NCI-H510A (cell line): ENCODE results near the gene LPCAT1.

ENCODE experiments used
- DNase-seq: peaks from one replicate; lab custom pipeline; 2025; lab: John Stamatoyannopoulos, UW

LPCAT1 gene

DNA sequence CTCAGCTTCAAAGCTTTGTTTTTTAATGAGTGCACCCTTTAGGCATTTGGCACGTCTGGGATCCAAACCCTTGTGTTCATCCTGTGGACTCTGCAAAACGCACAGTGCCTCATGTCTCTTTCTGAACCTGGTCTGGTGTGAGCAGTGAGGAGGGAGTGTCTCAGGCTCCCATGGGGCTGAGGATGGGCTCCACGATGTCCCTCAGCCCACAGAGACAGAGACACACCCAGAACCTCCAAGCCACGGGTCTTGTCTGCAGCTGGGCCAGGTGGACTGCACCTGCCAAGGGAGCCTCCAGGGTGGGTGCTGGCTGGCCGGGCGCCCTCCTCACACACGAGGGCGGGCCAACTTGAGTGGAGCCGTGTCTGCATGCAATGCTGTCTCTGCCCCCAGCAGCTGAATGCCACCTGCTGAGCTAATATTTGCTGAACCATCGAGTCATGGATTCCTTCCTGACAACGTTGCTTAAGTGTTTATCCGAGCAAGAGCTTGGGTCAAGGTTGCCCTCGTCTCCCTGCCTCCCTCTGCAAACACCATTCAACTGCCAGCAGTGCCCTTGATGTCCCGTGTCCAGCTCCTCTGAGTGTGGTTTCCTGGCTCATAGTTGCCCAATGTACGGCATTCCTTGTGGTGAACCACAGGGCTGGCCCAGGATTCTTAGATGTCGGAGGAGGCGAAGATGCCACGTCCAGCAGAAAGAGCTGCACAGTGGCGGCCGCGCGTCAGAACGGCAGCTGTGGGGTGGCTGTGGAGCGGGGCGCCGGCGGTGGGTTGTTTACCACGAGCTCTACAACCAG is 31.4 kb upstream of the LPCAT1 start:
- peak; percentile 95 for DNase-seq

DNA sequence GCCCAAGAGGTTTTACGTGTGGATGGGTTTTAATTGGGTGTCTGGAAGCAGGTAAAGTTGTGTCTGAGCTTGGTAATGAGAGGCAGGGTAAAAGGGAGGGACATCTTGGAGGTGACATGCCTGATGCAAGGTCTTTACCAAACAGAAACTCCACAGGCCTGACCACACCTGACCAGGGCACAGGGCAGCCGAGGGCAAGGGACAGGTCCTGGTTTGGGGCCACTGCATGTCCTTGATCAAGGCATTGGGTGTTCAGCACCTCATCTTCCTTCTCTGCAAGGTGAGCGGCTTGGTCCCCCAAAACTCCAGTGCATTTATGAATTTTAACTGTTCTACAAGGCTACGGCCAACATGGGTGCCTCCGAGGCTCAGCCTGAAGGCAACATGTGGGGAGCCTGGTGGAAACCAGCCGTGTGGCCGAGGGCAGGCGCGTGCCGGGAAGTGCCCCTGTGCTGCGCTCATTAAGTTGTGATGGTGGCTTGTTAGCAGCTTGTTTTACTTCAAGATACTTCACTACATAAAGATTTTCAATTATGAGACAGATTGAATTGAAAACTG is 30.7 kb upstream of the LPCAT1 start:
- DNase-seq = no peak

DNA sequence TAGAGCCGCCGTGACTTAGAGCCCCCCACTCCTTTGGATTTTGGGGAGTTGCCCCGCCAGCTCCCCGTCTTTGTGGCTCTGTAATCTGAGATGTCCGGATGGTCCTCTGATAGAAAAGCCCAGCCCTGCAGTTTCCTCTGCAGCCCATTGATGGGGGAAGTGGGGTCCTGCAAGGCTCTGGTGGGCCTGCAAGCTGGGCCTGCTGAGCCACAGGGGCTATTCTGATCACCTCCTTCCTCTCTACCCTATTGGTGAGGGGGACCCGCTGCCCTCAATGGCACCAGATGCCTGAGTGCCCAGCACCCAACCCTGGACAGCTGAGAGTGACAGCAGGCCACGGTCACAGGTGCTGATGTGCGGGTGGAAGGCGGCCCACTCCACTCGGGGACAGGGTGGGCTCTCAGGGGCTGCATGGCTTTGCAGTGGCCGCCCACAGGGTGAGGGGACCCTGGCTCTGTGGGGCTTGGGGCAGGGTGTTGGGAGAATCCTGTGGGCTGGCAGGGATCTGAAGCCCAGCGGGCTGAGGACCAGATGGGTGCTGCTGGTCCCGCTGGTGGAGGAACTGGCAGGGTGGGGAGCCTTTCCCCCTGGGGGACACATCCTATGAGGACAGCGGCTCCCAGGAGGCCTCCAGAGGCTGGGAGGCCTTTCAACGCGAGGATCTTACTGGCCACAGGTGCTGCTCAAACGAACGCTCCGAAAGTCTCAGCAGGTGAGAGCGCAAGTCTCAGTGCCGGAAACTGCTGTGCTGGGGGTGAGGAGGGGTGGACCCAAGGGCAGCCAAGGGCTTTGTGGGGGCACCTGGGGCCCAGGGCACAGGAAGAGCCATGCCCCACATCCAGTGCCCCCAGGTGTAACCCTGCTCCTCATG is 30.0 kb upstream of the LPCAT1 start:
- DNase-seq = peak; percentile 28

DNA sequence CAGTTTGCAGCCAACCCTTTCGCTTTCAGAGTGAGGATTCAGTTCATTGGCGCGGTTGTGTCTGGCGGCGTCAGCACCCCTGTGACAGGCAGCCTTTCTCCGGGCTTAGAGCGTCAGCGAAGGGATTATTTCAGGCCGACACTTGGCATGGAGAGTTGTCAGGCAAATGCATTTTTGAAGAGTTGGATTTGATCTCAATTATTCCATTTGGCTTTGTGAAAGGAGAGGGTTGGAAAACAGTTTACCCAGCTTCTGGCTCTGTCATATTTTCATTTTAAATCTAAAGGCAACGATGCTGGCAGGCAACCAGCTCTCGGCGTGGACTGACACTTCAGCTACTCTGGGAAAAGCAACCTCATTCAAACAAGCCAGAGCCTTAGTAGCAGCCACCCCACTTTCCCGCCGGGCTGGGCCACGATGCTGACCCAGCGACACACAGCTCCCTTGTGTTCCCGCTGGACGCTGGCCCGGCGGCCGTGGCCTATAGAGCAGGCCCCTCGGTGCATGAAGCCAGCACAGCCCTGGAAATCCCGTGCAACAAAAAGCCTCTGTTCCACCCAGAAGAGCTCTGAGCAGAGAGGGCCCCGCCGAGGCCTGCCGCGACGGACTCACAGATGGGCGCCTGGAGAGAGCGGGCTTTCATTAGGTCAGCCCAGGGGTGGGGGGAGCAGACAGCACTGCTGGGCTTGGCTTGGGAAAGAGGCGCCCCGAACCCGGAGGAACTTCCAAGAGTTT is 28.9 kb upstream of the LPCAT1 start:
- DNase-seq = no peak

DNA sequence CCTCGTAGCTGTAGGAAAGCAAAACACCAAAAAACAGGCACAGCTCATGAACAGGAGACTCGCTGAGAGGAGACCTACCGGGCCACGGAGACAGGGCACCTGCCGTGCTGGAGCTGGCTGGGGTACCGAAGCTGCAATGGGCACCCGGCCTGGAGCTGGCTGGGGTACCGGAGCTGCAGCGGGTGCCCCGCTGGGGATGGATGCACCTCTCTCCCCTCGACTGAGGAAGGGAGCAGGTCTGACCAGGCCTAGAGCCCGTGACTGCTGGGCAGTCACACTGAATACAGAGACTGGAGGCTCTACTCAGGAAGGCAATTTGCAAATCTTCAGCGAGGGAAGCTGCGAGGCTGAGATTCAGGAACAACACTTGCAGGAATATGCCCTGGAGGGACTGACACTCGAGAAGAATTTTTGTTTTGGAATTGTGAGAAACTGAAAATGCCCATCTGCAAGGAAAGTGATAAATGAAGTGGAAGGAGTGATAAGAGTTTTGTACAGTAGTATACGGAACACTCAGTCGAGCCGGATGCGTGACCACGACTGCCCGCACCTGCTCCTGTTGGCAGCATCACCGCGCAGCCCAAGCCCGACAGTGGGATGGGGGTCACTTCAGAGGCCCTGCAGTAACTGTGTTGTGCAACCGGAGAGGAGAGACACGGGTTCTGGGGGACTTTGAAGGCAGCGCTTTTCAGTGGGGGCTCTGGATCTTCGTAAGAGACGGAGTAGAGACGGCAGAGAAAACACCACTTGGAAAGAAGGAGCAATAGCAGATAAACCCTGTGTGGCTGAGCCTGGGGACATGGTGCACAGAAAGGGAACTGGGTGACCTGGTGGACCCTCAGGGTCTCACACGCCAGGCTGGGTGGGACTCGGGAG is 27.9 kb upstream of the LPCAT1 start:
- no peak for DNase-seq

DNA sequence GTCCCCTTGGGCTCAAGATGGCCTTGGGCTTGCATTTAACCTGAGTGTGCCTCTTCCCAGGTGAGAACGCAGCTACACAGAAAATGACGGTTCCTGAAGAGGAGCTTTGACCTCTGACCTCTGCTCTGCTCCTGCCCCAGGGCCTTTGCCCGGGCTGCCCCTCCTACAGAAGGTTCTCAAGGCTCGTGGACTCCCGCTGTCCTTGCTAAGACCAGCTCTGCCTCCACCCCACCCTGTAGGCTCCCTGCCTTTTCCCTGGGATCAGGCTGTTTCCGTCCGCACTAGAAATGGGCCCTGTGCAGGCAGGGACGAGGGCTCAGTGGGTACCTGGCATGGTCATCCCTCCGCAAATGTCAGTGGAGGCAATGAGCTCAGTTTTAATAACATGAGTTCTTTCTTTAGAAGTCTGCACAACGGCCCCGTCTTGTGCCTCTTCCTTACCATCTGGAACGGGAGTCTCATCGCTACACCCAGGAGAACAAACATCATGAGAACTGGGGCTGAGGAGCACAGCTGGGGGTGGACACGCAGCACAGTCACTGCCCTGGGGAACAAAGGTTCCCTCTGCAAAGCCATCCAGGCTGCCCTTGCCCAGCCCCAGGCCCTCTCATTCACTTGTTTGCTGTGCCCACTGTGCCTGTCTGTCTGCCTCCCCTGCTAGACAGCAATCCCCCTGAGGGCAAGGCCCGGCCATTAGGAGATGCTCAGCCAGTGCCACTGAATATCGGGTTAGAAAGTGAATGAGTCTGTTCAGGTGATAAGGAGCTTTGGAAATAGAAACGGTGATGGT is 26.7 kb upstream of the LPCAT1 start:
- DNase-seq = no peak

DNA sequence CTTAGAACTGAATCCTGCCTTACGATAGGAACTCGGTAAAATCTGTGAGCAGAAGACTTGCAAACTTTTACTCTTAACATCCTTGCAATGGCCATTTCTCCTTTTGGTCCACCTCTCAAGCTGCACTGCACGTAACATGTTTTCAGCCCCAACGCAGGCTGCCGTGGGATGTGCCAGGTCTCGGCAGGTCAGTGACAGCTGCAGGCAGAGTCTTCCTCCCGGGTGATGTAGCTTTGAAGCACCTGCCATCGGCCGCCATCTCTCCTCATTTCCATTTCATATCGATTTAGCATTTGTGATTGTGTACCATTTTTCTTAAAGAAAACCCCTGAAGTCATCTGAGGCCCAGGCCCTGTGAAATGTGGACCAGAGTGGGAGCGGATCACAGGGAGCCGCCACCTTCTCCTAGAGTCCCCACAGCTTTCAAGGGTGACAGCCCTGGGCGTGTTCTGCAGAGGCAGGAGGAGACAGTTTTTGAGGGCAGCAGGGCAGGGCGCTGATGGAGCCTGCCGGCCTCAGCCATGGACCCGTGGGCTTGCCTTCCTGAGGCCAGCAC is 25.8 kb upstream of the LPCAT1 start:
- no peak for DNase-seq

DNA sequence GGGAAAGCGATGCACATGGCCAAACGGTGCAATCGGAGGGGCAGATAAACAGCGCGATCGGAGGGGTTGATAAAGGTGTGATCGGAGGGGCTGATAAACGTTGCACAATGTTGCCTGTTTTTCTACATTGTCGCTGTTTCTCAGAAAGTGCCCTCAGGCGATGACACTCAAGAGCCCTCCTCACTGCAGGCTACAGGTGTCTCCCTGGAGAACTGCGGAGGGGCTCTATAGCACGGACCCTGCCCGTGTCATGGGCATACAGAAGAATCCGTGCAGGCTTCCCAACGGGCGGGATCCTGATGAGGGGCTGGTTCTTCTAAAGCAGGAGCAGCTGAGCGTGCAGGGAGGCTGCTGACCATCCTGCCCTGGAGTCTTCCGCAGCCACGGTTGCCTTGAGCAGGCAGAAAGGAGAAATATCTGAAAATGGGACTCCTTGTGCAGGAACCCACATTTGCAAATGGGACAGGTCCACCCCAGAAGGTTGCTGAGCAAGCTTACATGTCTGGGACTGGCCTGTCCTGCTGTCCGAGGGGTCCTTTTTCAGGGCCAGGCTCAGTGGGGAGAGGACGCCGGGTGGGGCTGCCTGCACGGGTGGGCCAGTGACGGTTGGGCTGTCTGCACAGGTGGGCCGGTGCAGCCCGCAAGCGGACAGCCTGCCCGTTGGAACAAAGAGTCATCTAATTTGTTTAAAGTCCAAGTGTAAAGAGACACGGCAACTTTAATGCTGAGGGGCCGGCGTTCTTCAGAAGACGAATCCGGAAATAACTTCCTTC is 25.1 kb upstream of the LPCAT1 start:
- DNase-seq = no peak

DNA sequence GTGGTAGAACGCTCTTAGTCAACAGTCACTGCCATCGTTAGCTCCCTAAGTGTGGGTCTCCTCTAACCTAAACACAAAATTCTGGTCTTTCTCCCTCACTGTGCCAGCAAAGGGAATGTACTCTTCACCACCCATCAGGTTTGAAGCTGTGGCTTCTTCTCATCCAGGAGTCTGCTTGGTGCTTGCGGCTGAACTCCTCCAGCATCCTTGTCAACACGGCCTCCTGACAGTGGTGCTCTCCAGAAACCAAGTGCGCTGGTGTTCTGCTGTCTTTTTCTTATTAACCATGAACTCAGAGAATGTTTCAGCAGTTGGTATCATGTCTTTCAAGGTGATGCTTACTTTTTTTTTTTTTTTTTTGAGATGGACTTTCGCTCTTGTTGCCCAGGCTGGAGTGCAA is 23.9 kb upstream of the LPCAT1 start:
- DNase-seq = no peak

DNA sequence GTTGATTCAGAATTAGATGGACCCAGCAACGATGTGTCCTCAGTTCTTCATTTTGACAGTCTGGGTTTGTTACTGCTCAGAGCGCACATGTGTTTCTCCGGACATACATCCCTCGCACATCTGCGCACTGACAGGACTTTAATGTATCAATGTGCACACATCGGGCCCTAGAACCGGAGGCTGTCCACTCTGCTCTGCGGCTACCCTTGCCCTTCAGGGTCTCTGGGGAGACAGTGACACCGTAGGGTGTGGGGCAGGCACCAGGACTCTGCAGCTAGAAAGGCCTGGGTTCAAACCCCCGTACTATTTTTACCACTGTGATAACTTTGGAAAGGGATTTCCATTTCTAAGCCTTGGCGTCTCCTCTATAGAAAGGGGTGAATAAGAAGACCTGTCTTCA is 23.5 kb upstream of the LPCAT1 start:
- DNase-seq = no peak

DNA sequence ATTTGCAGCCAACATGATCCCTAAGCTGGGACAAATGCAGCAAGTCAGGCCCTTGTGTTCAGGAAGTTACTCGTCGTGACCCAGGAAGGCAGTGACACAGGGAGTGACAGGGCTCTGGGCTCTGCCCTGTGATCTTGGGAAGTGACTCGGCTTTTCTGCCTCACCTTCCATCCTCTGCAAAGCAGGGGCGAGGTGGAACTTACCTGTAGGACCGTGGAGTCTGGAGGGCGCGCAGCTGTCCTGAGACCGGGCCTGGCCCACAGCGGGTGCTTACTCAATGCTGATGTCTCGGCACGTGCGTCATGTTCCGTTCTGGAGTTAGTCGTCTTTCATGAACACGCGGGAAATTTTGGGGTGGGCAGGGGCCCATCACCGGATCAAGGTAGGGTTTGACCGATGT is 22.8 kb upstream of the LPCAT1 start:
- no peak for DNase-seq

DNA sequence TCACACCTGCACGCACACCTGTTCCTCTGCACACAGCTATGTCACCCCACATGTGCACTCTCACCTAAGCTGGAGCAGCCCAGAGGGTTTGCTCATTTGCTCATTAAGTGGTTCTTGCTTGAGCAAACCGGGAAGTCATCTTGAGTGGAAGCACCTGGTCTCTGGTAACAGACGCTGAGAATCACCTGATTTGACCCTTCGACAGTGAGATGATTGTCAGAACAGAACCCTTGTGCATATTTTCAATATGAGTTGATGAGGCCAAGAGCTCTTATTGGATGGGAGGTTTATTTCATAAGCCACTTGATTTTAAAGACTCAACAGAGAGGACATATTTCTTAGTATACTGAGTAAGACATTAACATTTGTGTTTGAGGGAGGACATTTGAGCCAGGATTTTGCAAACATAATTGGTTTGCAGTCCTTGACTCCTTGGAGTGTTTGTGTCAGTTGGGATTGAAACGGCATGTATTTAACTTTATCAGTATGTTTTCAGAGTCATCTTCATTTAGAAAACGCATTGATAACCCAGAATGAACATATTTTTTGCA is 22.1 kb upstream of the LPCAT1 start:
- DNase-seq = peak; percentile 91

DNA sequence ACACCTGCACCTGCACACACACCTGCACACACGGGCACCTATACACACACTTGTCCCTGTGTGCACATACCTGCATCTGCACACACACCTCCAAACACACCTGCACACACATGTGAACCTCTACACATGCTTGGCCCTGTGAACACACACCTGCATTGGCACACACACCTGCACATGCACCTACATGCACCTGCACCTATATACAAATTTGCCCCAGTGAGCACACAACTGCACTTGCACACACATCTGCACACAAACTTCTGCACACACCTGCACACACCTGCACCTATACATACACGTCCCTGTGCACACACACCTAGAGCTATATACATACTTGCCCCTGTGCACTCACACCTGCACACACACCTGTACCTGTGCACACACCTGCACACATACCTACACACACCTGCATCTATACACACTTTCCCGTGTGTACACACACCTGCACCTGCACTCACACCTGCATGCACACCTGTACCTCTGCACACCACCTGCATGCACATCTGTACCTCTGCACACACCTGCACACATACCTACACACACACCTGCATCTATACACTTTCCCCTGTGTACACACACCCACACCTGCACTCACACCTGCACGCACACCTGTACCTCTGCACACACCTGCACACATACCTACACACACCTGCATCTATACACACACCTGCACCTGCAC is 21.5 kb upstream of the LPCAT1 start:
- no peak for DNase-seq

DNA sequence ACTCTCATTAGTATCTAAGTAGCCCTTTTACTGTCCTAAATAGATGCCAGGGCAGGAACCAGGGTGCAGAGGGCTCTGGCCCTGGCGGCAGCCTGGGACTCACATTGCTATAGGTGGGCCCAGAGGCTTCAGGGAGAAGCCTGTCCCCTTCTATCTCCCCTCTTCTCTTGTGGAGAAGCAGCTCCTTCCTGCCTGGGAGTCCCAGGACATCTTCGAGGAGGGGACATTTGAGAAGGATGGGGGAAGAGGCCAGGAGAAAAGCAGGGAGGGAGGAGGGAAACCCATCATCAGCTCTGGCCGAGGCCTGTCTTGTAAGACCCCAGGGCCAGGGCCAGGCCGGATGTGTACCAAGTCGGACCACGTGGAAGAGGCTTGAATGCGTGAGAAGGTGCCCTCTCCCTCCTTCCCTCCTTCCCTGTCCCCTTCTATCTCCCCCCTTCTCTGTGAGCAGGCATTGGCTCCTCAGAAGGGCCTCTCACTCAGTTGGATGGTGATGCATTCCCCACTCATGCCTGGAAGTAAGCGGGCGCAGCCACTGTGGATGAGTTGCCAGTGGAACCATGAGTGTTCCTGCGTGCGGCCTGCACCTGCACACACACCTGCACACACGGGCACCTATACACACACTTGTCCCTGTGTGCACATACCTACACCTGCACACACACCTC is 20.7 kb upstream of the LPCAT1 start:
- no peak for DNase-seq

DNA sequence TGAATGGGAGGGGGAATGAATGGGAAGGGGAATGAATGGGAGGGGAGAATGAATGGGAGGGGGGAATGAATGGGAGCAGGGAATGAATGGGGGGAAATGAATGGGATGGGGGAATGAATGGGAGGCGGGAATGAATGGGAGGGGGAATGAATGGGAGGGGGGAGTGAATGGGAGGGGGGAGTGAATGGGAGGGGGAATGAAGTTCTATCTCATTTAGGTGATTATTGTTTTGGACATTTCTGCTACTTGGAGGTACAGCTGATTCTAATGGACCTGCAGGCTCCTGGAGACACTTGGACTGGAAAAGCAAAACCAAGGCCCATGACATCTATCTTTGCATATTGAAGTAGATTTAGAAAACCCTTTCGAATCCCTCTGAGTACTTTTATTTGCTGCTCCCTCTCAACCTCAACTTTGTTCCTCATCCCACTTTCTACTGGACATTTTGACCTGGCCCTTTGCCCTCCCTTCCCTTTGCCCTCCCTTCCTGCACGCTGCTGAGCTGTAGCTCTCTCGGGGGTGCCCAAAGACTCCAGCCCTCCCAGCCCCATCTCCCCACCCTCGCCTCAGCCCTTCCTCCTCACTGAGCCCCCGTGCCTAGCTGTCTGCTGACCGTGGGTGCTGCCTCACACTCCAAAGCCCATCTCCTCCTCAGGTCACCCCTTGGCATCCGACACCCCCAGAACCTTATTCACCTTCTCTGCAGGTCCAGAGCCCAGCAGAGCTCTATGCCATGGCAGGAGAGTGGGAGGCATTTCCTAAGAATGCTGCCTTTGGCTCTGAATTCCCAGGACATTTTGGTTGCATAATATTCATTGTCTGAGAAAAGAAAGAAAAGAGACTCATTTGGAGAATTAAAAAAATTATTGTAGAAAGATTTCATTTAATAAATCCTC is 19.9 kb upstream of the LPCAT1 start:
- no peak for DNase-seq

DNA sequence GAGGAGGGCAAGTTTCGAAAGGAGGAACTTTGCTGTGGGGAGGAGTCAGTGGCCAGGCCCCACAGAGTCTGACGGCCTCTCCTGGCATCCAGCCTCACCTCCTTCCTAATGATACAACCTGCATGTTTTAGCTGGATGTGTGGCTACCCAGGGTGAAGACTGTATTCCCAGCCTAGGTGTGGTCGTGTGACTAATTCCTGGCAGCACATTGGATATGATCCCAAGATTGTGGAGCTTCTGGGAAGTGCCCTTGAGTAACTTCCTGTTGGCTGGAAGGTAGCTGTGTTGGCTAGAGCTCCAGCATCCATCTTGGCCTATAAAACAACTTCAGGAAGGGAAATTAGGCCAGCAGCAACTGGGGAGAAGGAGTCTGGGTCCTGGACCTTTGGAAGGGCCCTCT is 19.0 kb upstream of the LPCAT1 start:
- DNase-seq = no peak
